DMS79 treated with DMSO at 0.1 percent for 48 hours (cell line): ENCODE measurements around the gene RCAN3.
"Not testable (repeated sequence)": the region's sequence is repeated elsewhere in the genome, so short reads cannot be mapped to it uniquely, and the experiment has no call there.

Experiments
- DNase-seq: peaks from one replicate; lab custom pipeline; 2025; lab: John Stamatoyannopoulos, UW

Gene RCAN3

DNA sequence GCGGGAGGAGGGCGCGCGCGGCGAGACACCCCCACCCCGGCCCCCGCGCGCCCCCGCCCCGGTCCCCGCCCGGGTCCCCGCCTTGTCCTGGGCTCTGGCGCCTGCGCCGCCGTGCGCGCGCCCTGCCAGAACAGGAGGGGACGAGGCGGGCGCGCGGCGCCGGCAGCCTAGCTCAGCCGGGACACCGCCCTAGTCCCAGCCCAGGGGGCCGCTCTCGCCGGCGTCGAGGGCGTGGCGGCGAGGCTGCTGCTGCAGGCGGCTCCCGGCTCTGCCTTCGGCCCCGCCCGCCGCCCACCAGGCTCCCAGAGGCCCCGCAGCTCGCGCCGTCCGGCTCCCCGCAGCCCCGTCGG lies at the start of gene RCAN3:
Gene RCAN3, plus strand, starts transcription at position 128 of the 350 bp plus-strand sequence. CDS start 11,537 bp downstream, outside the sequence.
- DNase-seq = peak; percentile 86

DNA sequence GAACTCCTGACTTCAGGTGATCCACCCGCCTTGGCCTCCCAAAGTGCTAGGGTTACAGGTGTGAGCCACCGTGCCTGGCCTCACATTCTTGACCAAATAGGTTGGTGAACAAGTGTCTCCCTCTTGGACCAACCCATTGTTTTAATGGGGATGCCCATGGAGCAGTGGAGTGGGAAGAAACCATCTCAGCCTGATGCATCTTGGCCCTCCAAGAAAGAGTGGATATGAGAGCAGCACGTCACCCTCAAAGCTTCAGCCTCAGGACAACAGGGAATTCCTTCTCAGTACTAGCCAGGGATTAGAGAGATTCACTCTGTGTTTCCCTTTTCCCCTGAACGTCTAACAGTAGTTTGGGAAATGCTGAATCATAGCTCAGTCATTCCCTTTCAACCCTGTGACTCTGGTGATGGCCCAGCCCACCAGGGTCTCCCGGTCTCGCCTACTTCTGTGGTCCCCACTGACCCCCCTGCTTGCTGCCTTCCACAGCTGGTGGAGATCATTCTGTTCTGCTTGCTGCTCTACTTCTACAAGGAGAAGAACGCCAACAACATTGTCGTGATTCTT lies 49.6 kb upstream of the RCAN3 start:
- DNase-seq = no peak

DNA sequence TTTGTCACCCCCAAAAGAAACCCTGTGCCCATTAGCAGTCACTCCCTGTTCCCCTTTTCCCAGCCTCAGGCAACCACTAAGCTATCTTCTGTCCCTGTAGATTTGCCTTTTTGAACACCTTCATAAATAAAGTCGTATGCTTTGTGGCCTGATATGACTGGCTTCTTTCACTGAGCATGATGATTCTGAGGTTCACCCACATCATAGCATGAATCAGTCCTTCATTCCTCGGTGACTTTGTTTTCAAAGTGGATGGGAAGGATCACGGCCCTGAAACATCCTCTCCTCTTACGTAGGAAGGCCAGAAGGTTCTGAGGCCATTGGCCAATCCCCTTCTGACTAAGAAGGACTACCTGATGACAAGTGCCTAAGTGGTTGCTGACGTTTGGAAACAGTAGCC lies 48.0 kb upstream of the RCAN3 start:
- no peak for DNase-seq

DNA sequence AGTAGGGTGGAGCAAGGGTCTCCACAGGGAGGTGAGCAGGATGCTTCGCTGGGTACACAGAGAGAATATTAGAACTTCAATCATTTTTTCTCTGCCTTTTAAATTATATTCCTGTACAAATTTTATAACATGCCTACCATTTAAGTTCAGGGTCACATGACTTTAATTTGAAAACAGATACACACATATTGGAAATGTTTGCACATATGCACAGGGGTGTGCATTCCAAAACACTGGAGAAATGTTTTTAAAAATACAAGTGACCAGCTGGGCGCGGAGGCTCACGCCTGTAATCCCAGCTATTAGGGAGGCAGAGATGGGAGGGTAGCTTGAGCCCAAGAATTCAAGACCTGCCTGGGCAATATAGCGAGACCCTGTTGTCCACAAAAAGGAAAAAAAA lies 47.4 kb upstream of the RCAN3 start:
- no peak for DNase-seq

DNA sequence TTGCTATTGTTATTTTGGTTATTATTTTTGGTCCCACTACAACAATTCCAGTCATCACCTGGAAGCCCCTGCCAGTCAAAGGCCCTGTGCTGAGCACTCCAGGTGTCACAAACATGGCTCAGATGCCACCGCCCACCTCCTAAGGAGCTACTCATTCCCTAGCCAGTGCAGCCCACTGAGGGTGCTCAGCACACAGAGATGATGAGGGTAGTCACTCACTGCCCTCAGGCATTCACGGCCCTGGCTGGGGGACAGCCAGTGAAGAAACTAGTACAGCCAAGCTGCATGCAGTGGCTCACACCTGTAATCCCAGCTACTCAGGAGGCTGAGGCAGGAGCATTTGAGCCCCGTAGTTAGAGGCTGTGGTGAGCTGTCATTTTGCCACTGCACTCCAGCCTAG lies 44.8 kb upstream of the RCAN3 start:
- DNase-seq = no peak

DNA sequence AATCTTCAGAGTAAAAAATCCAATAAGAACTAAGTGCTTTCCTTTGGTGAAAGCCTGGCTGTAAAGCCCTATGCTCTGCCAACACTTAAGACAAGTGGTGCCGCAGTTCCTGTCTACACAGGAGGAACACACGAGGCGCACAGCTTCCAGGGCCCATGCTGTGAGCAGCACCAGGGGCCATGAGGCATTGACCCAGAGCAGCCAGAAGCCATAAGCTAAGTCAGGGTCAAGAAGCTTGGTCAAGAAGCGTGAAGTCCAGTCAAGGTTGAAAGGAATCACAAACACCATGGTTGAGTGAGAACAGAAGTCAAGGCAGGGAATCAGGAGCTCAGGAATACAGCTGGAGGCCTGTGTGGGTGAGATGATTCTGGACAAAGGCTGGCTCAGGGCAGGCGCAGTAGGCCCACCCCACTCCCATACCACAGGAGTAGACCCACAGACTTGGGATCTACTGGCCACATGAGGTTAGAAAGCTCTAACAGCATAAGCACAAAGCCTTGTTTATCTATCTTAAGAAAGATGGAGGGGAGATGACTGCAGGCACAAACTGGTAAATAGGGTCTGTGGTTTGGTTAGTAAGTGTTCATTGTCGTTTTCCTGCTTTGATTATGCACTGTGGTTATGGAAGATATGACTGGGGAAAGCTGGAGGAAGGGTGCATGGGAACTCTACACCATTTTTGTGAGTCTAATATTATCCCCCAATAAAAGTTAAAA lies 42.9 kb upstream of the RCAN3 start:
- peak; percentile 95 for DNase-seq

DNA sequence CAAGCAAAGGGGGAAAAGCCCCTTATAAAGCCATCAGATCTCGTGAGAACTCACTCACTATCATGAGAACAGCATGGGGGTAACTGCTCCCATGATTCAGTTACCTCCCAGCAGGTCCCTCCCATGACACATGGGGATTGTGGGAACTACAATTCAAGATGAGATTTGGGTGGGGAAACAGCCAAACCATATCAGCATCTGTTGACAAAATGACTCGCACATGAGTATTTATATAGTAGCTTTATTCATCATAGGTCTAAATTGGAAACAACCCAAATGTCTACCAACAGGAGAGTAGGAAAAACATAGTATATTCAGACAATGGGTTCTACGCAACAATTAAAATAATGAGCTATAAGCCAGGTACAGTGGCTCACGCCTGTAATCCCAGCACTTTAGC lies 40.5 kb upstream of the RCAN3 start:
- DNase-seq = not testable (repeated sequence)

DNA sequence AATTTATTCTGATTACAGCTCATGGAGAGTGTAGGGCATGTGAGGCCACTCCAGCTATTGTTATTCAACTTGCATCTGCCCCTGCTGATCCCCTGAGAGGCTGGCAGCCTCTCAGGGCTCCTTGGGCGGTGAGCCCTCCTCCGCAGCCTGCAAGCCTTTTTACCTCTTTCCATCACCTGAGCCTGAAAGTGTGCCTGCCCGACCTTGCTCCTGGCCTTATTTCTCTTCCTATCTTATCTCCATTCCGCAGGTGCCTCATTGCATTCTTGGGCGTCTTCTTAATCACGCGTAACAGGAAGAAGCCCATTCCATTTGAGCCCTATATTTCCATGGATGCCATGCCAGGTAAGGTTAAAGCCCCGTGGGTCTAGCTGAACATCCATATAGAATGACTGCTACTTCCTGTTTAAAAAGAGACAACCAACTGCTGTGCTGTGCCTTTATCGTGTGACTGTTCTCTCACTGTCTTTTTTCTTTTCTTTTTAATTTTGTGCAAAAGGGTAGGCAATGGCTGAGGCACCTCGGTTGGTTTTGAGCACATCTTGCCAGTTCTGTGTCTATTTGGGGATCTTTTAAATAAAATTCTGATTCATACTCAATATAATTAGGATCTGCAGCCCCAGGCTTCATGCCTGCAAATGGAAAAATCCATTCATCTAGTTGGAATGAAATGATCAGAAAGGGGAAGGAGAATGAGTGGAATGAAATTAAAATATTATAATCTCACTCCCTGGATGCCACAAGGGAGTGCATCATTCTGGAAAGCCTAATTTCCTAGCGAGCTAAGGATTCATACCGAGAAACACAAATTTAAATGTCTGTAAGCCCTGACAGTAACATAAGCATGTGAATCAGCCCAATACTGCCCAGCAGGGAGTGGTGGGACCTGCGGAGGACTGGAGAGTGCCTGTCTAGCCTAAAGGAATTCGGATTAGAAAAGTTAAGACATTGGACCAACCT lies 38.6 kb upstream of the RCAN3 start:
- DNase-seq = peak; percentile 91

DNA sequence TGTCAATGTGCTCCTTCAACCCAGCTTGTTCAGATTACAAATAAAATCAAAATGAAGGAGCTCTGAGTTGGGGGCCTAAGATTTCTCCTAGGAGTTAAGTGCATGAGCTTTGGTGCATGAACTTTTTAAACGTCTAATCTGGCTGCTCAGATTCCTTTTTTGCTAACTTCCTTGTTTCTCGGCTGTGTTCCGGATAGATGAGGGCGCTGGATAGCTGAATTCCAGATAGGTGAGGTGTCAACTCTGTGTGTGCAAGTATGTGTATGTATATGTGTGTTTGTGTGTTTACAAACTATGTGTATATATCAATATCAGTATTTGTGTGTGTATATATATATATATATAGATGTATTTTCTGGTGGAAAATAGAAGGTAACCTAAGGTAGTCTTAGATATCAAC lies 37.5 kb upstream of the RCAN3 start:
- DNase-seq = no peak

DNA sequence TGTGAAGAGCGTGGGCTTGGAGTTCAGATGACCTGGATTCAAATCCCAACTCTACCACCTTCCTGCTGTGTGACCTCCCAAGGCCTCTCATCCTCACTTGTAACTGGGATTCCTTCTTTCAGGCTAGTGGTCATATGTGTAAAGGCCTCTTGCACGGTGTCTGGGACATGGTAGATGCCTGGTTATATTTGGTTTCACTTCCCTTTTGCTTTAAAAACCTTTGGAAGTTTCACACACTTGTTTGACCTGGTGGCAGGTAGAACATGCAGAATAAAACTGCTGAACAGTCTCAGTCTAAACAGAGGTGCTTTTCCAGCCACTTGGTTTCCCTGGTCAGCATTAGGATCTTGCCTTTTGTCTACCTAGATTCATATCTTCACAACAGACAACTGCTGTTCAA lies 37.0 kb upstream of the RCAN3 start:
- DNase-seq = no peak

DNA sequence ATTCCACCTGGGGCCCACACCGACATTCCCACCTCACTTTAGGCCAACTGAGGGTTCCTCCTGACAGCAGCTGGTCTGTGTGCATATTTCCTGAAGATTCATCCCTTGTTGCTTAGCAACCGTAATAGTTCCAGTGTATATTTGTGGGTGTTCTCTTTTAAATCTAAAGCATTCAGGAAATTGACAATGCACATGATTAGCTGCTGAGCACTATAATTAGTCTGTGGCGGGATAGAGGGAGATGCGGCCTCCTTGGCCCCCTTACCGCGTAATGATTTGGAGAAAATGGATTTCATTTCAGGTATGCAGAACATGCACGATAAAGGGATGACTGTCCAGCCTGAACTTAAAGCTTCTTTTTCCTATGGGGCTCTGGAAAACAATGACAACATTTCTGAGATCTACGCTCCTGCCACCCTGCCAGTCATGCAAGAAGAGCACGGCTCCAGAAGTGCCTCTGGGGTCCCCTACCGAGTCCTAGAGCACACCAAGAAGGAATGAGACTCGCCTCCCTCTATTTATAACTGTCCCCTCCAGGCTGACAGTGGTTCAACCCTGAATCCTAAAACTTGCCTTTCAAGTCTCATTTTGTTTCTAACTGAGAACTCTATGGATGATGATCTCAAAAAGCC lies 33.8 kb upstream of the RCAN3 start:
- DNase-seq = no peak

DNA sequence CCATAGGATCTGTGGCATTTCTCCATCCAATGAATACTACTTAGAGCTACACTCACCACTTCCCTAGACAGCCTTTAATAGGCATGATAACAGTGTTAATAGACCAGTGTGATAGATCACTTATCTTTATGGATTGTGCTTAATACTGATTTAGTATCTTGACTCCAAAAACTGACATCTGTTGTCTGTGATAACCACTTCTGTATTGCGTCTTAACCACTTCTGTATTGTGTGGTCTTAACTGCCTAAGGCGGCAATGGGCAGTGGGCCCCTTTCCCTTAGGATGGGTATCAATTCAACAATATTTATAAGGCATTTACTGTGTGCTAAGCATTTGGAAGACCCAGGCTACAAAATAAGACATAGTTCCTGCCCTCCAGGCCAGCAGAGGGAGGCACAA lies 32.0 kb upstream of the RCAN3 start:
- no peak for DNase-seq

DNA sequence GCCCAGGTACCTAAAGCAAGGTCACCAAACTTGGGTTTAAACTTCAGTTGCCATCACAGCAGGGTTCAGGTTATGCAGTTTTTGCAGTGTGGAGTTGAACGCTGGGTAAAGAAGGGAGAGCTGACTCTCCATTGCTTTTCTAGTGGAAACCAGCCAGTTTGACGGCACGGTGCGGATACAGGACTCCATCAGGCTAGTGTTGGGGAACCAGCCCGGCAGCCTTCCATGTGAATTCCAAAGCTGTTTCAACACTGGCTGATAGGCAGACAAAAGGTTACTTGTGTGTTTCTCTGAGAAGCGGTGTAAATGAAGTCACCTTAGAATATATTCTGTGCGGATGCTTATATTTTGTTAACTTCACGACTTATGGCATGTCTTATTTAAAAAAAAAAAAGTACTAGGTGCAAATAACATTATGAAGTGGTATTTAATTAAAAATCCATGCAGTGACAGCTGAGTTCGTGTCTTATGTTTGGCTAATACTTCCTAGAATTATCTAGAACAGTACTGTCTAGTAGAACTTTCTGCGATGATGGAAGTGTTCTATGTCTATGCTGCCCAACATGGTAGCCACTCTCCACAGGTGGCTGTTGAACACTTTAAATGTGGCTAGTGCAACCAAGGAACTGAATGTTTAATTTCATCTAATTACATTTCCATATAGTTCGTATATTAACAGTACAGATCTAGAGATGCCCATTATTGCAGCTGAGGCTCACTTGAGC lies 29.9 kb upstream of the RCAN3 start:
- no peak for DNase-seq

DNA sequence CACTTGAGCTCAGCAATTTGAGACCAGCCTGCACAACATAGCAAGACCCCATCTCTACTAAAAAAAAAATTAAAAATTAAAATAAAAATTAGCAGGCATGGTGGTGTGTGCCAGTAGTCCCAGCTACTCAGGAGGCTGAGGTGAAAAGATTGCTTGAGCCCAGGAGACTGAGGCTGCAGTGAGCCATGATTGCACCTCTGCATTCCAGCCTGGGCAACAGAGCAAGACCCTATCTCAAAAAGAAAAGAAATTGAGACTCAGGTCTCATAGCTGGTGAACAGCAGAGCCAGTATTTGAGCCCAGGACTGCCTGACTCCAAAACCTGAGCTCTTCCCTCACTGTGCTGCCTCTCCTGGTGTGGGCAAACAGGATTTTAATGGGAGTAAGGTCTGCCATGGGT lies 28.4 kb upstream of the RCAN3 start:
- no peak for DNase-seq

DNA sequence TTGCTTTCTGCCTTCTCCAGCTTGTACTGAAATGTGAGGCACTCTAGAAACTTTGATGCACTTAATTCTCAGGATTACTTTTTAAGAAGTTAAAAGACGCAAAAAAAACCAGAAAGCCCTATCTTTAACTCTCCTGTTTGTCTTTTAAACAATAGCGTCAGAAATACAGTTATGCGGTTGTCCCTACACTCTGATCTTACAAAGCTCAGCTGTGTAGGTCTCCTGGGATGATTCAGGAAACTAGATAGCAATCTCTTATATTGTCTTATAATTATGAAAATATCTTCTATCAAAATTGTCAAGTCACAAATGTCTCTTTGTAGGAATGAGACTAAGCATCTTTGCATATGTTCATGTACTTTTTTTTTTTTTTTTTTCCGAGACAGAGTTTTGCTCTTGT lies 26.9 kb upstream of the RCAN3 start:
- no peak for DNase-seq

DNA sequence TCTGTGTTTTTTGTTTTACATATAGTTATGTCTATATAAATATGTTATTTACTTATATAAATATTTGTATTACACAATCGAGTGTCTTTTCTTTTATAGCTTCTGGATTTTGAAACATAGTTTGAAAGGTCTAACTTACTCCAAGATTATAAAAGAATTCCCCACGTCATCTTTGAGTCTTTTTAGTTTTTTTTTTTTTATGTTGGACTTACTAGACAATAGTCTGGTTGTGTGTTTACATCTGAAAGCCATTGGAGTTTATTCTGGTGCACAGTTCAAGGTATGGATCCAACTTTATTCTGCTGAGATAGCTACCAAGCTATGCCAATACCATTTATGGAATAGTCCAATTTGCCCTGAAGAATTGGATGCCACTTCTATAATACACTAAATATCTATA lies 26.1 kb upstream of the RCAN3 start:
- DNase-seq = no peak

DNA sequence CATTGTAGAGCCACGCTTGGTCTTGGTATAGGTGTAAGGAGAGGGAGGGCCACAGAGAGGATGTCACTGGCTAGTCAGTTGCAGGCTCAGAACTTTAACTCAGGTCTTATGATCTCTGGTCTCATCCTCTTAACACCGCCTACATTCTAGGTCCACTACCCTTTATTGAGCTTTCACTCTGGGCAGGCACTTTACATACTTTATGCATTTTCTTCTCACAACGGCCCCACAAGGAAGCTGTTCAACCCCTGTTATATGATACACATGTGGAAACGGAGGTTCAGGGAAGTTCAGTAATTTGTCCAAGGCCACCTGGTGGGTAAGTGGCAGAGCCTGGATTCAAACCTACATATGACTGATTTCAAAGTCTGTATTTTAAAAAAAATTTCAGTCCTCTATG lies 25.3 kb upstream of the RCAN3 start:
- DNase-seq = no peak

DNA sequence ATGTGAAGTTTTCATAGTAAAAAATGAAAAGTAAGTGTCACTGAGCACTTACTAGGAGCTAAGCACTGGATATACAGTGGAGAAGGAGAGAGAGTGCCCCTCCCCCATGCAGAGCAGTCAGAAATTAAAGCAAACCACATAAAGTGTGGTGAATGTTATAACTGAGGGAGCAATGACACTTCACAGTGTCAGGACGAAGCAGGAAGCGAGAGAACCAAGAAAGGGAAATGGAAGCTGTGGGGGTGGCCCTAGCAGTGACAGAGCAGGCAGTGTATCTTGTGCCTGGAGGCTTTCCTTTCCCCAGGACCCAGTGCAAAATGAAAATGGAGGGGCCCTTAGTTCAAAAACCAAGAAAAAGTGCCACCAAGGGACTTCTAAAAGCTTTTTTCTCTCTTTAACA lies 21.5 kb upstream of the RCAN3 start:
- DNase-seq = no peak

DNA sequence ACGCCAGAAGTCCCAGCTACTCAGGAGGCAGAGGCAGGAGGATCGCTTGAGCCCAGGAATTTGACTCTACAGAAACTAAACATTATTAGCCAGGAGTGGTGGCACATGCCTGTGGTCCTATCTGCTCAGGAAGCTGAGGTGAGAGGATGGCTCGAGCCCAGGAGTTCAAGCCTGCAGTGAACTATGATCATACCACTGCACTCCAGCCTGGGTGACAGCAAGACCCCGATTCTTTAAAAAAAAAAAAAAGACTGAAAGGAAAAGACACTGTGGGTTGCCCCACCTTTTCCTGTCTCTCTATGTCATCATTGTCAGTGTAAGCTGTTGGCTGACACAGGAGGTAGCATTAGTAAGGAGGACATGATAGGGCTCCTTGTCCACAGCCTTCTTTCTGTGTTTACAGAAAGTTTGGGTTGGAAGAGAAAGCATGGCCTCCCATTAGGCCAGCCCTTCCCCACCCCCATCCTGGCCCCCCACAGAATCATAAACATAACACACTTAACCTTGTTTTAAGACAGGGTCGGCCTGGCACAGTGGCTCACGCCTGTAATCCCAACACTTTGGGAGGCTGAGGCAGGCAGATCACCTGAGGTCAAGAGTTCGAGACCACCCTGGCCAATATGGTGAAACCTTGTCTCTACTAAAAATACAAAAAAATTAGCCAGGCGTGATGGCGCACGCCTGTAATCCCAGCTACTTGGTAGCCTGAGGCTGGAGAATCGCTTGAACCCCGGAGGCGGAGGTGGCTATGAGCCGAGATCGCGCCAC lies 20.6 kb upstream of the RCAN3 start:
- DNase-seq = no peak

DNA sequence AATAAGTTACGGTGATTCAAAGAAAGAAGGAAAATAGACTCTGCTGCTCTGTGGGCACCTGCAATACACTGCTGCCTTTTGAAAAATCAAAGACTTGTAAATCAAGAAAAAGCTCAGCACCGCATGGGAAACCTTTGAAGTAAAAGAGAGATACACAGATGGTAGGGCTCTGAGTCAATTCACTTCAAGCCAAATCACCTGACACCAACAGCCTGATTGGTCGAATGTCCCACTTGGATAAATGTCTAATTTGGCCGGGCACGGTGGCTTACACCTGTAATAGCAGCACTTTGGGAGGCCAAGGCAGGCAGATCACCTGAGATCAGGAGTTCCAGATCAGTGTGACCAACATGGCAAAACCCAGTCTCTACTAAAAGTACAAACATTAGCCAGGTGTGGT lies 19.2 kb upstream of the RCAN3 start:
- DNase-seq = no peak

DNA sequence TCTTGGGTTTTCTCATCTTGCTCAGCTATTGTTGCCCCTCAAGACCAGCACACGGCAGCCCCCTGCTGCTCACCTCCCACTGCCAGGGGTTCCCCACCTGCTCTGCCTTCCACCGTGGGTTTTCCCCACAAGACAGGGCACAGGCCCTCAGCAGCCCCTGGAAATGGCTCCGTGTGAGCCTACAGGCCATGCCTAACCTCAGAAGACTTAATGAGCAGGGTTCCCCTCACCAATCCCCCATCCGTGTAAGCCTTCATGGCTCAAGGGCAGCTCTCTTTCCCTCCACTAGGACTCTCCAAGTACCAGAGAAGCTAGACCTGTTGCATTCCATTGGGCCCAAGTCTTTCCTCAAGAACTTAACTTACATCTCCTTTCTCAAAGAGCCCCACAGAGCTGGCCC lies 18.4 kb upstream of the RCAN3 start:
- DNase-seq = no peak
